Measurements from ENCODE around the gene C16orf87. TPM values are rescaled to one million over a fixed set of nuclear protein-coding genes. Genes with fewer than 3 reads are reported as not detected.
A peak's percentile ranks its signal among the peaks of the same experiment; 100 is the strongest.
"Not testable (repeated sequence)": the region's sequence is repeated elsewhere in the genome, so short reads cannot be mapped to it uniquely, and the experiment has no call there.

Gene C16orf87, protein sequence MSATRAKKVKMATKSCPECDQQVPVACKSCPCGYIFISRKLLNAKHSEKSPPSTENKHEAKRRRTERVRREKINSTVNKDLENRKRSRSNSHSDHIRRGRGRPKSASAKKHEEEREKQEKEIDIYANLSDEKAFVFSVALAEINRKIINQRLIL
- total RNA-seq = 10 to 100 TPM; 12.4 to 20.3 TPM
- 16.5 to 23.4 reads per million in 2 donors for total RNA-seq

GRCh38 chr16:46830902-46831647 is at the start of gene C16orf87:
Gene C16orf87, minus strand, starts transcription at chr16:46831180. Its CDS starts 31 bp downstream, at chr16:46831149.
- Mint-ChIP-seq H3K27ac (peak within 1 kb of the TSS; percentile 98), H3K4me3 (peak within 1 kb of the TSS; percentile 99), H3K36me3 (ENCODE audit: low read depth) (peaks cover 4% of the 10 kb centered on the region), H3K4me1 (peaks cover 17% of the 10 kb centered on the region), H3K27me3 (no peaks in the 10 kb centered on the region)
- no peaks in the 10 kb centered on the region for H3K9me3 ChIP-seq (ENCODE audit: control insufficient read depth, low read length, poor library complexity, severe bottlenecking)
- ATAC-seq = peak; percentile 94
- peak; percentile 88 to 90 (median 89) for DNase-seq

- ATAC-seq (no peak), DNase-seq (no peak)
- no peaks in the 10 kb centered on the region for H3K4me1 Mint-ChIP-seq
- no peak overlapping the region for H3K4me3 Mint-ChIP-seq
- no peak overlapping the region for H3K27ac Mint-ChIP-seq
- no peaks in the 10 kb centered on the region for H3K36me3 Mint-ChIP-seq (ENCODE audit: low read depth)
- H3K9me3 ChIP-seq (ENCODE audit: control insufficient read depth, low read length, poor library complexity, severe bottlenecking) = no peaks in the 10 kb centered on the region
- H3K27me3 Mint-ChIP-seq = peaks cover 15% of the 10 kb centered on the region
Measured at GRCh38 chr16:46875243-46875642, 44.3 kb upstream of the C16orf87 start.

- DNase-seq (no peak), ATAC-seq (no peak)
- Mint-ChIP-seq H3K27ac (no peak overlapping the region), H3K4me3 (no peak overlapping the region), H3K4me1 (no peaks in the 10 kb centered on the region), H3K27me3 (peaks cover 27% of the 10 kb centered on the region), H3K36me3 (ENCODE audit: low read depth) (no peaks in the 10 kb centered on the region)
- no peaks in the 10 kb centered on the region for H3K9me3 ChIP-seq (ENCODE audit: control insufficient read depth, low read length, poor library complexity, severe bottlenecking)
Measured at GRCh38 chr16:46873201-46873600, 42.2 kb upstream of the C16orf87 start.

DNA sequence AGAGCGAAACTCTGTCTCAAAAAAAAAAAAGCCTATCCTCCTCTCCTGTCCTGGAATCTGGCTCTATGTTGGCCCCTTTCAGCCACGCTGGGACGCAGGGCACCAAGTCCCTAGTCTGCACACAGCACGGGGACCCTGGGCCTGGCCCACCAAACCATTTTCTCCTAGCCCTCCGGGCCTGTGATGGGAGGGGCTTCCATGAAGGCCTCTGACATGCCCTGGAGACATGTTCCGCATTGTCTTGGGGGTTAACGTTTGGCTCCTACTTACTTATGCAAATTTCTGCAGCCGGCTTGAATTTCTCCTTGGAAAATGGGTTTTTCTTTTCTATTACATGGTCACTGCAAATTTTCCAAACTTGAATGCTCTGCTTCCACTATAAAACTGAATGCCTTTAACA is 40.6 kb upstream of the C16orf87 start:
- no peak overlapping the region for H3K27ac Mint-ChIP-seq
- no peak for ATAC-seq
- no peaks in the 10 kb centered on the region for H3K4me1 Mint-ChIP-seq
- no peak for DNase-seq
- no peaks in the 10 kb centered on the region for H3K9me3 ChIP-seq (ENCODE audit: control insufficient read depth, low read length, poor library complexity, severe bottlenecking)
- no peaks in the 10 kb centered on the region for H3K36me3 Mint-ChIP-seq (ENCODE audit: low read depth)
- peaks cover 28% of the 10 kb centered on the region for H3K27me3 Mint-ChIP-seq
- no peak overlapping the region for H3K4me3 Mint-ChIP-seq

DNA sequence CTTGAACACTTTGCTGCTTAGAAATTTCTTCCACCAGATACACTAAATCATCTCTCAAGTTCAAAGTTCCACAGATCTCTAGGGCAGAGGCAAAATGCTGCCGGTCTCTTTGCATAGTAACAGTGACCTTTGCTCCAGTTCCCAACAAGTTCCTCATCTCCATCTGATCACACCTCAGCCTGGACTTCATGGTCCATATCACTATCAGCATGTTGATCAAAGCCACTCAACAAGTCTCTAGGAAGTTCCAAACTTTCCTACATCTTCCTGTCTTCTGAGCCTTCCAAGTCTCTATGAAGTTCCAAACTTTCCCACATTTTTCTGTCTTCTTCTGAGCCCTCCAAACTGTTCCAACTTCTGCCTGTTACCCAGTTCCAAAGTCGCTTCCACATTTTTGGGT is 37.9 kb upstream of the C16orf87 start:
- H3K27me3 Mint-ChIP-seq = peaks cover 28% of the 10 kb centered on the region
- not testable (repeated sequence) for H3K4me3 Mint-ChIP-seq, H3K27ac Mint-ChIP-seq

DNA sequence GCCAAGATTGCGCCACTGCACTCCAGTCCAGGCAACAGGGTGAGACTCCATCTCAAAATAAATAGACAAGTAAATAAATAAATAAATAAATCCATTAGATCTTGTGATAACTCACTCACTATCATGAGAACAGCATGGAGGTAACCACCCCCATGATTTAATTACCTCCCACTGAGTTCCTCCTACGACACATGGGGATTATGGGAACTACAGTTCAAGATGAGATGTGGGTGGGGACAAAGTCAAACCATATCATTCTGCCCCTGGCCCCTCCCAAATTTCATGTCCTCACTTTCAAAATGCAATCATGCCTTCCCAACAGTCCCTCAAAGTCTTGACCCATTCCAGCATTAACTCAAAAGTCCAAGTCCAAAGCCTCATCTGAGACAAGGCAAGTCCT is 36.5 kb upstream of the C16orf87 start:
- ATAC-seq; H3K36me3 Mint-ChIP-seq (ENCODE audit: low read depth); H3K27ac Mint-ChIP-seq; DNase-seq; H3K4me1 Mint-ChIP-seq; H3K9me3 ChIP-seq (ENCODE audit: control insufficient read depth, low read length, poor library complexity, severe bottlenecking); H3K4me3 Mint-ChIP-seq: not testable (repeated sequence)
- H3K27me3 Mint-ChIP-seq = peaks cover 28% of the 10 kb centered on the region

More for the DNA sequence above, 37.9 kb upstream of the C16orf87 start:
- not testable (repeated sequence) for H3K9me3 ChIP-seq (ENCODE audit: control insufficient read depth, low read length, poor library complexity, severe bottlenecking); ATAC-seq; DNase-seq; H3K36me3 Mint-ChIP-seq (ENCODE audit: low read depth); H3K4me1 Mint-ChIP-seq

- ATAC-seq = no peak
- no peak overlapping the region for H3K4me3 Mint-ChIP-seq
- no peak overlapping the region for H3K27ac Mint-ChIP-seq
- peaks cover 7% of the 10 kb centered on the region for H3K4me1 Mint-ChIP-seq
- no peak for DNase-seq
- peaks cover 17% of the 10 kb centered on the region for H3K27me3 Mint-ChIP-seq
- no peaks in the 10 kb centered on the region for H3K36me3 Mint-ChIP-seq (ENCODE audit: low read depth)
- no peaks in the 10 kb centered on the region for H3K9me3 ChIP-seq (ENCODE audit: control insufficient read depth, low read length, poor library complexity, severe bottlenecking)
Measured at GRCh38 chr16:46866286-46866685, 35.3 kb upstream of the C16orf87 start.

GRCh38 chr16:46862555-46863447 is 31.8 kb upstream of the C16orf87 start:
- H3K27me3 Mint-ChIP-seq = no peaks in the 10 kb centered on the region
- no peaks in the 10 kb centered on the region for H3K9me3 ChIP-seq (ENCODE audit: control insufficient read depth, low read length, poor library complexity, severe bottlenecking)
- H3K4me3 Mint-ChIP-seq = no peak overlapping the region
- H3K36me3 Mint-ChIP-seq (ENCODE audit: low read depth) = no peaks in the 10 kb centered on the region
- peaks cover 9% of the 10 kb centered on the region for H3K4me1 Mint-ChIP-seq
- H3K27ac Mint-ChIP-seq = peak overlapping the region; percentile 39
- ATAC-seq (no peak), DNase-seq (no peak)

- DNase-seq (no peak), ATAC-seq (no peak)
- H3K27me3 Mint-ChIP-seq = no peaks in the 10 kb centered on the region
- H3K36me3 Mint-ChIP-seq (ENCODE audit: low read depth) = no peaks in the 10 kb centered on the region
- H3K4me1 Mint-ChIP-seq = peaks cover 9% of the 10 kb centered on the region
- H3K4me3 Mint-ChIP-seq = no peak overlapping the region
- H3K27ac Mint-ChIP-seq = no peak overlapping the region
- no peaks in the 10 kb centered on the region for H3K9me3 ChIP-seq (ENCODE audit: control insufficient read depth, low read length, poor library complexity, severe bottlenecking)
Measured at GRCh38 chr16:46859719-46860152, 28.8 kb upstream of the C16orf87 start.

GRCh38 chr16:46858151-46858550 is 27.2 kb upstream of the C16orf87 start:
- H3K27ac Mint-ChIP-seq = no peak overlapping the region
- H3K27me3 Mint-ChIP-seq = no peaks in the 10 kb centered on the region
- H3K4me1 Mint-ChIP-seq = peaks cover 2% of the 10 kb centered on the region
- DNase-seq (no peak), ATAC-seq (no peak)
- H3K4me3 Mint-ChIP-seq = no peak overlapping the region
- no peaks in the 10 kb centered on the region for H3K9me3 ChIP-seq (ENCODE audit: control insufficient read depth, low read length, poor library complexity, severe bottlenecking)
- no peaks in the 10 kb centered on the region for H3K36me3 Mint-ChIP-seq (ENCODE audit: low read depth)

DNA sequence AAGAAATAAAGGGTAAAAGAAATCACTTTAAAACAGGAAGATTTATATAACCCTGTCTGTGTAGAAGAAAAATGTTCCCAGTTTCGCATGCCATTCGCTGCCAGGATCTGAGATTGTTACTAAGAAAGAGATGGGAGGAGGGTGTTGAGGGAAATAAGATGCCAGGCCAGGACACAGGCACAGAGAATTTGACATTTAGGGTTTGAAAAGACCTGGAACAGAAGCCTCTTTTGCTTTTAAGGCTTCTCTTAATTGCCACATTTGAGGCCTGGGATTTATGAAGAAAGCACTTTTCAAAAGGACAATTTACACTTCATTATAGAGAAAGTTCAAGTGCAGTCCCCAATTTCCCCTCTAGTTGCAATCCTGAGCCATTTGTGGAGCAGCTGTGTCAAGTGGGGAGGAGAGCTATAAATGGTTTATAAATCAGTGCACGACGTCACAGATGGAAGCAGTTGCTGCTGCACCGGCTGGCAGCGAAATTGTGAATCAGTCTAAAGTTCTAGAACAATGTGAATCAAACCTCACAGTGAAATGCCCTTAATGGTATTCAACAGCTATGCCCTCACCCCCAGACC is 26.5 kb upstream of the C16orf87 start:
- H3K9me3 ChIP-seq (ENCODE audit: control insufficient read depth, low read length, poor library complexity, severe bottlenecking) = no peaks in the 10 kb centered on the region
- Mint-ChIP-seq H3K27me3 (no peaks in the 10 kb centered on the region), H3K4me1 (peaks cover 2% of the 10 kb centered on the region), H3K27ac (no peak overlapping the region), H3K36me3 (ENCODE audit: low read depth) (no peaks in the 10 kb centered on the region), H3K4me3 (no peak overlapping the region)
- ATAC-seq (peak; percentile 33), DNase-seq (no peak)

- no peak for ATAC-seq
Measured at GRCh38 chr16:46855389-46855788, 24.4 kb upstream of the C16orf87 start.

GRCh38 chr16:46854846-46855245 is 23.9 kb upstream of the C16orf87 start:
- H3K9me3 ChIP-seq (ENCODE audit: control insufficient read depth, low read length, poor library complexity, severe bottlenecking) = no peaks in the 10 kb centered on the region
- ATAC-seq (no peak), DNase-seq (no peak)
- peaks cover 5% of the 10 kb centered on the region for H3K27me3 Mint-ChIP-seq
- no peak overlapping the region for H3K4me3 Mint-ChIP-seq
- H3K4me1 Mint-ChIP-seq = peaks cover 2% of the 10 kb centered on the region
- no peak overlapping the region for H3K27ac Mint-ChIP-seq
- no peaks in the 10 kb centered on the region for H3K36me3 Mint-ChIP-seq (ENCODE audit: low read depth)

More at GRCh38 chr16:46855389-46855788, 24.4 kb upstream of the C16orf87 start:
- Mint-ChIP-seq H3K4me3 (no peak overlapping the region), H3K4me1 (peaks cover 3% of the 10 kb centered on the region), H3K27me3 (peaks cover 5% of the 10 kb centered on the region), H3K36me3 (ENCODE audit: low read depth) (no peaks in the 10 kb centered on the region), H3K27ac (no peak overlapping the region)
- no peak for DNase-seq
- no peaks in the 10 kb centered on the region for H3K9me3 ChIP-seq (ENCODE audit: control insufficient read depth, low read length, poor library complexity, severe bottlenecking)
